IMR-90 (cell line): ENCODE results near the gene BMPER. TPM values are rescaled to one million over a fixed set of nuclear protein-coding genes. Genes with fewer than 3 reads are reported as not detected.
A peak's percentile ranks its signal among the peaks of the same experiment; 100 is the strongest.

Source experiments
- ATAC-seq: fragments of 200-7000 bp; cut with Tn5 transposase; 2 replicates; pipeline ENCODE4 v1.9.1; 2020; ENCODE audit warnings: low read depth, mild to moderate bottlenecking, moderate library complexity
- BruUV-seq: library from RNA; stranded (reverse); fragments of 400-500 nt; replicated peaks from 2 replicates; lab custom pipeline; 2021; lab: Mats Ljungman, UMichigan
- CTCF ChIA-PET: fragments of 300-600 bp; formaldehyde crosslinking; extraction: SDS; loops from one replicate; lab custom pipeline; 2021; ENCODE audit warnings: antibody characterized with exemption; lab: Yijun Ruan, JAX
- POLR2A ChIA-PET: fragments of 300-600 bp; sonication (Branson Sonifier 250); formaldehyde crosslinking; loops from one replicate; lab custom pipeline; 2022; ENCODE audit warnings: antibody characterized with exemption; ENCODE audit not compliant: unreplicated experiment; lab: Charles Lee
- DNase-seq: peaks from one replicate; pipeline ENCODE4 v3.0.0; 2013
- H2AFZ ChIP-seq: replicated peaks from 2 replicates; pipeline ENCODE3; 2013; ENCODE audit warnings: low read length, mild to moderate bottlenecking; ENCODE audit not compliant: poor library complexity
- H2AK5ac ChIP-seq: 2 replicates; pipeline ENCODE4 v1.6.1; 2013; ENCODE audit warnings: low read depth, low read length, inconsistent platforms
- H2AK9ac ChIP-seq: replicated peaks from 2 replicates; pipeline ENCODE3; 2013; ENCODE audit warnings: mild to moderate bottlenecking, low read depth, low read length, moderate library complexity; ENCODE audit not compliant: poor library complexity
- H2BK120ac ChIP-seq: 2 replicates; pipeline ENCODE4 v1.6.1; 2013; ENCODE audit warnings: low read depth, low read length, inconsistent platforms
- H2BK15ac ChIP-seq: 3 replicates; pipeline ENCODE4 v1.6.1; 2013; ENCODE audit warnings: low read depth, low read length, inconsistent platforms
- H2BK20ac ChIP-seq: 2 replicates; pipeline ENCODE4 v1.6.1; 2013; ENCODE audit warnings: low read depth, mild to moderate bottlenecking, inconsistent platforms, low read length, moderate library complexity
- H2BK5ac ChIP-seq: 2 replicates; pipeline ENCODE4 v1.6.1; 2013; ENCODE audit warnings: mild to moderate bottlenecking, low read depth, low read length, inconsistent platforms; ENCODE audit not compliant: poor library complexity, severe bottlenecking
- H3K14ac ChIP-seq: replicated peaks from 2 replicates; pipeline ENCODE4 v1.6.1; 2013; ENCODE audit warnings: low read depth, low read length, inconsistent platforms
- H3K18ac ChIP-seq: 2 replicates; pipeline ENCODE4 v1.6.1; 2013; ENCODE audit warnings: low read depth, low read length, control low read depth
- H3K23ac ChIP-seq: 2 replicates; pipeline ENCODE4 v1.6.1; 2013; ENCODE audit warnings: low read depth, low read length, inconsistent platforms
- H3K27ac ChIP-seq: 2 replicates; pipeline ENCODE4 v1.5.1; 2013; ENCODE audit warnings: mild to moderate bottlenecking, control low read depth, low read length; ENCODE audit not compliant: insufficient read depth
- H3K27me3 ChIP-seq: 2 replicates; pipeline ENCODE4 v1.6.1; 2013; ENCODE audit warnings: low read length; ENCODE audit not compliant: control insufficient read depth, insufficient read depth
- H3K36me3 ChIP-seq: 2 replicates; pipeline ENCODE4 v1.6.1; 2013; ENCODE audit warnings: low read length, mixed read lengths; ENCODE audit not compliant: control insufficient read depth, insufficient read depth
- H3K4ac ChIP-seq: 2 replicates; pipeline ENCODE4 v1.6.1; 2013; ENCODE audit warnings: low read depth, low read length, inconsistent platforms
- H3K4me1 ChIP-seq: 2 replicates; pipeline ENCODE4 v1.6.1; 2013; ENCODE audit warnings: low read length, mixed read lengths; ENCODE audit not compliant: control insufficient read depth, insufficient read depth
- H3K4me2 ChIP-seq: 2 replicates; pipeline ENCODE4 v1.6.1; 2013; ENCODE audit warnings: low read depth, mild to moderate bottlenecking, control low read depth, low read length, moderate library complexity
- H3K4me3 ChIP-seq: 2 replicates; pipeline ENCODE4 v1.5.1; 2013; ENCODE audit warnings: low read depth, mild to moderate bottlenecking, control low read depth, low read length, moderate library complexity; ENCODE audit not compliant: insufficient read depth
- H3K56ac ChIP-seq: 2 replicates; pipeline ENCODE4 v1.6.1; 2013; ENCODE audit warnings: low read length, inconsistent platforms; ENCODE audit not compliant: insufficient read depth; ENCODE audit errors: extremely low read depth
- H3K79me1 ChIP-seq, 2 experiments: 2 replicates each; pipeline ENCODE4 v1.6.1; 2013; ENCODE audit warnings: low read length in 2 of 2, inconsistent platforms in 1 of 2, low read depth in 1 of 2
- H3K9ac ChIP-seq: 2 replicates; pipeline ENCODE4 v1.6.1; 2013; ENCODE audit warnings: low read depth, low read length, control low read depth
- H3K9me1 ChIP-seq: 2 replicates; pipeline ENCODE4 v1.6.1; 2013; ENCODE audit warnings: low read length, inconsistent platforms; ENCODE audit not compliant: insufficient read depth
- H3K9me3 ChIP-seq: 2 replicates; pipeline ENCODE4 v1.6.1; 2013; ENCODE audit warnings: low read length; ENCODE audit not compliant: control insufficient read depth, insufficient read depth
- H4K20me1 ChIP-seq: 2 replicates; pipeline ENCODE4 v1.6.1; 2013; ENCODE audit warnings: low read length, inconsistent platforms; ENCODE audit not compliant: insufficient read depth
- H4K5ac ChIP-seq: 2 replicates; pipeline ENCODE4 v1.6.1; 2013; ENCODE audit warnings: mild to moderate bottlenecking, low read depth, low read length, control low read depth
- H4K8ac ChIP-seq, 2 experiments: 2 replicates each; pipeline ENCODE4 v1.6.1; 2013; ENCODE audit warnings: low read depth in 2 of 2, low read length in 2 of 2, control low read depth in 1 of 2, inconsistent platforms in 1 of 2
- H4K91ac ChIP-seq: 2 replicates; pipeline ENCODE4 v1.6.1; 2013; ENCODE audit warnings: low read depth, low read length, inconsistent platforms; ENCODE audit not compliant: insufficient read depth
- BHLHE40 ChIP-seq: fragments of 150-350 bp; IDR thresholded peaks from 2 replicates; pipeline ENCODE4 v1.6.1; 2016; ENCODE audit warnings: mild to moderate bottlenecking, low read depth, low read length
- POLR2A ChIP-seq: IDR thresholded peaks from 2 replicates; pipeline ENCODE4 v1.6.1; 2012; ENCODE audit warnings: mild to moderate bottlenecking, low read depth, low read length
- RCOR1 ChIP-seq: IDR thresholded peaks from 2 replicates; pipeline ENCODE4 v1.6.1; 2012; ENCODE audit warnings: mild to moderate bottlenecking, low read length, improper control_type of control experiment; ENCODE audit not compliant: insufficient replicate concordance
- dilution Hi-C: fragments of 300-500 bp; cut with HindIII; formaldehyde crosslinking; loops from one replicate; pipeline ENCODE4 v1.14.3; 2018; ENCODE audit warnings: low sequenced_read_pairs; ENCODE audit not compliant: unreplicated experiment
- in situ Hi-C: fragments of 300-500 bp; cut with MboI; formaldehyde crosslinking; loops from 3 replicates; pipeline ENCODE4 v1.14.3; 2019; ENCODE audit warnings: low sequenced_read_pairs, inconsistent platforms, mixed read lengths
- intact Hi-C: fragments of 100-400 bp; cut with micrococcal nuclease; formaldehyde crosslinking; loops from 2 replicates; pipeline ENCODE4 v1.10.0; 2022
- polyA plus RNA-seq, 3 experiments: library from polyadenylated mRNA; depleted of rRNA; stranded (reverse); fragments of >200 nt; gene quantifications; 2 replicates each; pipeline ENCODE4 v1.2.3, GENCODE V29; 2012; ENCODE audit warnings: low replicate concordance in 1 of 3
- total RNA-seq: library from RNA; depleted of rRNA; stranded (reverse); fragments of >200 nt; gene quantifications from 2 replicates; pipeline ENCODE4 v1.2.3, GENCODE V29; 2012
- TF ChIP-seq, protein P1 (sequence below): fragments of 150-350 bp; IDR thresholded peaks from 2 replicates; pipeline ENCODE4 v1.6.1; 2016; ENCODE audit warnings: low read depth, mild to moderate bottlenecking, low read length, moderate library complexity, borderline replicate concordance

BMPER gene
- total and polyA plus RNA-seq, 2 of the 4 experiments (the other 2 are of a cell fraction), result 6.2 to 7.9 TPM

DNA sequence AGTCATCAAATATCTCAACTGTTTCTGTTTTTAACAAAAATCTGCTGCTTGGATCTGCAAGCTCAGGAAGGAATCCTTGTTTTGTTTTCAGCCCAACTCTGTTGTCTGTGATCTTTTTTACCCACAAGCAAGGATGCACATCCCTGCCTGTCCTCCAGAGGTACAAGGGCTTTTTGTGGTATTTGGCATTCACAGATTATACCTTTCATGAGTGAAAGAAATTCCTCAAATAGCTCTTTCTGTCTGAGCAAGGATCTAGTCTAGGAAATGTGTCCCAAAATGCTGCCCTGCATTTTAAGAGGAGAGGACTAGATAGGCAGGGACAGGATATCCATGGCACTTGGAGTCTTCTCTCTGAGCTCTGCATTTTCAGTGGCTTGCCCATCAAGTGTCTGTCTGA, 151.8 kb downstream of the BMPER start:
- Histone ChIP-seq H3K27me3 (no peaks in the 10 kb centered on the region), H4K20me1 (no peaks in the 10 kb centered on the region), H3K4me1 (peaks cover 25% of the 10 kb centered on the region), H3K79me1 (no peaks in the 10 kb centered on the region), H4K5ac (peak overlapping the region; percentile 16; the same call in 1 of the 2 replicates), H3K56ac (no peak overlapping the region; the same call in 1 of the 2 replicates), H2BK20ac (peak overlapping the region; percentile 45; the same call in 1 of the 2 replicates), H3K9me1 (peaks cover 10% of the 10 kb centered on the region), H3K27ac (no peak overlapping the region), H3K4me3 (no peak overlapping the region), H3K9me3 (no peaks in the 10 kb centered on the region), H4K8ac (peak overlapping the region in 1 of 2 experiments; percentile 7; a peak in 1 of 4 replicates), H3K4me2 (no peak overlapping the region), H2AFZ (no peak overlapping the region), H2BK120ac (peak overlapping the region; percentile 12; the same call in 1 of the 2 replicates), H4K91ac (peak overlapping the region; percentile 0; the same call in 1 of the 2 replicates), H2BK15ac (peak overlapping the region; percentile 59; the same call in 2 of the 3 replicates), H2BK5ac (no peak overlapping the region), H3K14ac (peak overlapping the region; percentile 10; the same call in 1 of the 2 replicates), H3K4ac (peak overlapping the region; percentile 4; the same call in 1 of the 2 replicates), H2AK5ac (peak overlapping the region; percentile 13), H2AK9ac (no peak overlapping the region), H3K36me3 (peaks cover 5% of the 10 kb centered on the region; the same call in 1 of the 2 replicates), H3K18ac (peak overlapping the region; percentile 74; the same call in 1 of the 2 replicates), H3K23ac (no peak overlapping the region), H3K9ac (no peak overlapping the region)
- POLR2A ChIA-PET, result no interaction called here
- in situ Hi-C loops, result no loop called here
- CTCF ChIA-PET, result interaction anchor here (0.6 to 0.9 kb wide), 3 partner anchors 12 to 1190 kb away, joined by 3 read pairs; no protein-coding TSS in a partner anchor
- no peak for DNase-seq
- no peak for TF ChIP-seq POLR2A
- TF ChIP-seq, protein P1, sequence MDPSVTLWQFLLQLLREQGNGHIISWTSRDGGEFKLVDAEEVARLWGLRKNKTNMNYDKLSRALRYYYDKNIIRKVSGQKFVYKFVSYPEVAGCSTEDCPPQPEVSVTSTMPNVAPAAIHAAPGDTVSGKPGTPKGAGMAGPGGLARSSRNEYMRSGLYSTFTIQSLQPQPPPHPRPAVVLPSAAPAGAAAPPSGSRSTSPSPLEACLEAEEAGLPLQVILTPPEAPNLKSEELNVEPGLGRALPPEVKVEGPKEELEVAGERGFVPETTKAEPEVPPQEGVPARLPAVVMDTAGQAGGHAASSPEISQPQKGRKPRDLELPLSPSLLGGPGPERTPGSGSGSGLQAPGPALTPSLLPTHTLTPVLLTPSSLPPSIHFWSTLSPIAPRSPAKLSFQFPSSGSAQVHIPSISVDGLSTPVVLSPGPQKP, result no peak
- TF ChIP-seq BHLHE40, result no peak
- TF ChIP-seq RCOR1, result no peak
- ATAC-seq, result no peak
- BruUV-seq, result no TSS peak
- intact Hi-C loops, result no loop called here
- dilution Hi-C loops, result no loop called here
